Neural cell (in vitro differentiated cells): Measurements from ENCODE around the gene C6orf141. TPM values are rescaled to one million over a fixed set of nuclear protein-coding genes. Genes with fewer than 3 reads are reported as not detected.

ENCODE experiments used
- H2AFZ ChIP-seq: fragments of 200-600, 300-800 bp; sonication (generic), shearing (Covaris generic); 2 replicates; pipeline ENCODE4 v1.6.0; 2014; ENCODE audit warnings: low read depth, mild to moderate bottlenecking, antibody characterized with exemption, low read length, moderate library complexity
- H3F3A ChIP-seq: fragments of 200-600 bp; shearing (Covaris generic); 2 replicates; pipeline ENCODE4 v1.6.1; 2016; ENCODE audit warnings: mild to moderate bottlenecking, moderate library complexity, mixed read lengths, antibody characterized with exemption, low read length; ENCODE audit not compliant: insufficient read depth, poor library complexity, severe bottlenecking
- H3K27ac ChIP-seq: fragments of 200-600, 300-800 bp; sonication (generic), shearing (Covaris generic); 2 replicates; pipeline ENCODE4 v1.5.1; 2014; ENCODE audit warnings: mild to moderate bottlenecking, low read length, moderate library complexity
- H3K27me3 ChIP-seq: fragments of 300-800, 200-600 bp; sonication (generic), shearing (Covaris generic); 2 replicates; pipeline ENCODE4 v1.6.0; 2014; ENCODE audit warnings: mild to moderate bottlenecking, low read depth, low read length, moderate library complexity; ENCODE audit not compliant: insufficient read depth
- H3K36me3 ChIP-seq: fragments of 300-800, 200-600 bp; sonication (generic), shearing (Covaris generic); 2 replicates; pipeline ENCODE4 v1.5.1; 2014; ENCODE audit warnings: mild to moderate bottlenecking, antibody characterized with exemption, low read length, moderate library complexity; ENCODE audit not compliant: insufficient read depth
- H3K4me2 ChIP-seq: fragments of 300-800, 200-600 bp; sonication (generic), shearing (Covaris generic); 2 replicates; pipeline ENCODE4 v1.6.0; 2014; ENCODE audit warnings: mild to moderate bottlenecking, low read length
- H3K4me3 ChIP-seq: fragments of 300-800, 200-600 bp; sonication (generic), shearing (Covaris generic); 2 replicates; pipeline ENCODE4 v1.5.1; 2014; ENCODE audit warnings: mild to moderate bottlenecking, low read length, moderate library complexity
- H3K79me2 ChIP-seq: fragments of 200-600 bp; shearing (Covaris generic); replicated peaks from 2 replicates; pipeline ENCODE4 v1.6.0; 2014; ENCODE audit warnings: mild to moderate bottlenecking, low read length, moderate library complexity; ENCODE audit not compliant: insufficient read depth
- H3K9ac ChIP-seq: fragments of 300-800, 200-600 bp; sonication (generic), shearing (Covaris generic); 2 replicates; pipeline ENCODE4 v1.6.1; 2016; ENCODE audit warnings: mild to moderate bottlenecking, low read length, mixed read lengths
- H3K9me2 ChIP-seq: fragments of 200-600 bp; shearing (Covaris generic); 2 replicates; pipeline ENCODE4 v1.6.1; 2016; ENCODE audit warnings: mild to moderate bottlenecking, low read length, mixed read lengths; ENCODE audit not compliant: insufficient read depth
- H3K9me3 ChIP-seq: fragments of 200-600, 300-800 bp; sonication (generic), shearing (Covaris generic); 2 replicates; pipeline ENCODE4 v1.6.1; 2016; ENCODE audit warnings: mild to moderate bottlenecking, mixed run types, low read length, moderate library complexity, mixed read lengths
- H4K20me1 ChIP-seq: fragments of 200-600 bp; shearing (Covaris generic); 2 replicates; pipeline ENCODE4 v1.6.1; 2016; ENCODE audit warnings: mild to moderate bottlenecking, mixed run types; ENCODE audit not compliant: insufficient read depth
- CTCF ChIP-seq: fragments of 450-650 bp; IDR thresholded peaks from 2 replicates; pipeline ENCODE4 v1.5.1; 2014; ENCODE audit warnings: antibody characterized with exemption, mild to moderate bottlenecking, moderate library complexity; ENCODE audit not compliant: poor library complexity, severe bottlenecking
- EP300 ChIP-seq: fragments of 450-650 bp; conservative IDR thresholded peaks from 2 replicates; pipeline ENCODE4 v1.6.1; 2014; ENCODE audit warnings: antibody characterized with exemption, mild to moderate bottlenecking, moderate library complexity; ENCODE audit not compliant: poor library complexity, severe bottlenecking
- EZH2 ChIP-seq: fragments of 200-600, 300-800 bp; shearing (Covaris generic), sonication (generic); IDR thresholded peaks from 2 replicates; pipeline ENCODE4 v1.6.1; 2014; ENCODE audit warnings: antibody characterized with exemption, low read length, borderline replicate concordance, mild to moderate bottlenecking; ENCODE audit not compliant: insufficient read depth, poor library complexity, severe bottlenecking
- MXI1 ChIP-seq: fragments of 450-650 bp; conservative IDR thresholded peaks from 2 replicates; pipeline ENCODE4 v1.6.1; 2014; ENCODE audit warnings: antibody characterized with exemption, mild to moderate bottlenecking; ENCODE audit not compliant: poor library complexity, severe bottlenecking
- POLR2AphosphoS5 ChIP-seq: IDR thresholded peaks from 2 replicates; pipeline ENCODE4 v1.6.1; 2012
- RAD21 ChIP-seq: fragments of 450-650 bp; conservative IDR thresholded peaks from 2 replicates; pipeline ENCODE4 v1.6.1; 2014; ENCODE audit warnings: antibody characterized with exemption, mild to moderate bottlenecking, moderate library complexity
- SMC3 ChIP-seq: fragments of 450-650 bp; conservative IDR thresholded peaks from 2 replicates; pipeline ENCODE4 v1.6.1; 2014; ENCODE audit warnings: antibody characterized with exemption, mild to moderate bottlenecking, moderate library complexity; ENCODE audit not compliant: poor library complexity
- TAF1 ChIP-seq: IDR thresholded peaks from 2 replicates; pipeline ENCODE4 v1.6.1; 2012; ENCODE audit warnings: low read depth
- polyA plus RNA-seq: library from polyadenylated mRNA; depleted of rRNA; stranded (reverse); fragments of >200 nt; gene quantifications from 2 replicates; pipeline ENCODE4 v1.2.3, GENCODE V29; 2014
- TF ChIP-seq, protein P1 (sequence below): IDR thresholded peaks from 2 replicates; pipeline ENCODE4 v1.6.1; 2012; ENCODE audit warnings: borderline replicate concordance

The C6orf141 gene
- polyA plus RNA-seq, 1 donor from 2014 or later = not detected

DNA sequence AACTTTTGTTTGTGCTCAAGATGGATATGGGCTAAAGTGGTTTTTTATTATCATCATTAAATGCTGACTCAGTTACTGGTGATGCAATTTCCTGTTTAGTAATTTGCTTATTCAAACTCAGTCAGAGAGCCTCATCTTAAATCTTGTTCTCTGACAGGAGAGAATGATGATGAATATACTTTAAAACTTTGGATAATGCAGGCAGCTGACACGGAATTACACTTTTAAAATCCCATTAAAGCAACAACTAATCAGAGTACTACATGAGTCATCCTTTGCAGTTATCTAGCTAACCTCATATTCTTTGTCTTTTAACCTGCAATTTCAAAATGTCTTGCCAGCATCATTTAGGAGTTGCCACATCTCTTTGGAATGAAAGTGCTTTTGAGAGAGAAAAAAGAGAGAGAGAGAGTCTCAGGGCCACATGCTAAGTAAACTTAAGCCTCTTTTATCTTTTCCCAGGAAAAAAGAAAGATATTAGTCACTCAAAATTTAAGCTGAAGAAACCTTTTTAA is 9.2 kb upstream of the C6orf141 start:
- no peaks in the 10 kb centered on the region for H3K9me3 ChIP-seq
- H2AFZ ChIP-seq = no peak overlapping the region
- no peaks in the 10 kb centered on the region for H3K79me2 ChIP-seq
- H3F3A ChIP-seq = no peaks in the 10 kb centered on the region
- no peaks in the 10 kb centered on the region for H4K20me1 ChIP-seq
- no peak overlapping the region for H3K27ac ChIP-seq
- no peaks in the 10 kb centered on the region for H3K27me3 ChIP-seq
- H3K9ac ChIP-seq = no peak overlapping the region
- no peak overlapping the region for H3K4me3 ChIP-seq
- H3K9me2 ChIP-seq = no peaks in the 10 kb centered on the region
- no peak for TF ChIP-seq RAD21
- TF ChIP-seq MXI1 = no peak
- no peaks in the 10 kb centered on the region for H3K36me3 ChIP-seq
- no peak overlapping the region for H3K4me2 ChIP-seq

GRCh38 chr6:49541936-49542335 is 8.5 kb upstream of the C6orf141 start:
- H2AFZ ChIP-seq = no peak overlapping the region
- no peaks in the 10 kb centered on the region for H3K79me2 ChIP-seq
- H3K9me3 ChIP-seq = no peaks in the 10 kb centered on the region
- no peaks in the 10 kb centered on the region for H3K36me3 ChIP-seq
- no peak overlapping the region for H3K27ac ChIP-seq
- no peak overlapping the region for H3K4me3 ChIP-seq
- TF ChIP-seq SMC3 = no peak
- TF ChIP-seq EP300 = no peak
- TF ChIP-seq MXI1 = no peak
- no peaks in the 10 kb centered on the region for H3K9me2 ChIP-seq
- no peak overlapping the region for H3K9ac ChIP-seq
- H3K4me2 ChIP-seq = no peak overlapping the region
- no peaks in the 10 kb centered on the region for H4K20me1 ChIP-seq
- no peaks in the 10 kb centered on the region for H3F3A ChIP-seq
- no peaks in the 10 kb centered on the region for H3K27me3 ChIP-seq

- Histone ChIP-seq H3F3A (no peaks in the 10 kb centered on the region), H3K9ac (no peak overlapping the region), H3K9me3 (no peaks in the 10 kb centered on the region), H2AFZ (no peak overlapping the region), H4K20me1 (no peaks in the 10 kb centered on the region), H3K79me2 (no peaks in the 10 kb centered on the region), H3K9me2 (no peaks in the 10 kb centered on the region), H3K36me3 (no peaks in the 10 kb centered on the region), H3K4me2 (no peak overlapping the region), H3K4me3 (no peak overlapping the region), H3K27me3 (no peaks in the 10 kb centered on the region), H3K27ac (no peak overlapping the region)
- TF ChIP-seq CTCF = no peak
- no peak for TF ChIP-seq SMC3
- TF ChIP-seq, protein P1, sequence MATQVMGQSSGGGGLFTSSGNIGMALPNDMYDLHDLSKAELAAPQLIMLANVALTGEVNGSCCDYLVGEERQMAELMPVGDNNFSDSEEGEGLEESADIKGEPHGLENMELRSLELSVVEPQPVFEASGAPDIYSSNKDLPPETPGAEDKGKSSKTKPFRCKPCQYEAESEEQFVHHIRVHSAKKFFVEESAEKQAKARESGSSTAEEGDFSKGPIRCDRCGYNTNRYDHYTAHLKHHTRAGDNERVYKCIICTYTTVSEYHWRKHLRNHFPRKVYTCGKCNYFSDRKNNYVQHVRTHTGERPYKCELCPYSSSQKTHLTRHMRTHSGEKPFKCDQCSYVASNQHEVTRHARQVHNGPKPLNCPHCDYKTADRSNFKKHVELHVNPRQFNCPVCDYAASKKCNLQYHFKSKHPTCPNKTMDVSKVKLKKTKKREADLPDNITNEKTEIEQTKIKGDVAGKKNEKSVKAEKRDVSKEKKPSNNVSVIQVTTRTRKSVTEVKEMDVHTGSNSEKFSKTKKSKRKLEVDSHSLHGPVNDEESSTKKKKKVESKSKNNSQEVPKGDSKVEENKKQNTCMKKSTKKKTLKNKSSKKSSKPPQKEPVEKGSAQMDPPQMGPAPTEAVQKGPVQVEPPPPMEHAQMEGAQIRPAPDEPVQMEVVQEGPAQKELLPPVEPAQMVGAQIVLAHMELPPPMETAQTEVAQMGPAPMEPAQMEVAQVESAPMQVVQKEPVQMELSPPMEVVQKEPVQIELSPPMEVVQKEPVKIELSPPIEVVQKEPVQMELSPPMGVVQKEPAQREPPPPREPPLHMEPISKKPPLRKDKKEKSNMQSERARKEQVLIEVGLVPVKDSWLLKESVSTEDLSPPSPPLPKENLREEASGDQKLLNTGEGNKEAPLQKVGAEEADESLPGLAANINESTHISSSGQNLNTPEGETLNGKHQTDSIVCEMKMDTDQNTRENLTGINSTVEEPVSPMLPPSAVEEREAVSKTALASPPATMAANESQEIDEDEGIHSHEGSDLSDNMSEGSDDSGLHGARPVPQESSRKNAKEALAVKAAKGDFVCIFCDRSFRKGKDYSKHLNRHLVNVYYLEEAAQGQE = no peak
- no peak for TF ChIP-seq EZH2
- no peak for TF ChIP-seq POLR2AphosphoS5
- no peak for TF ChIP-seq EP300
- TF ChIP-seq TAF1 = no peak
- TF ChIP-seq MXI1 = no peak
- no peak for TF ChIP-seq RAD21
These were observed 7.2 kb upstream of the C6orf141 start for GRCh38 chr6:49543087-49543858.
